ENCODE data around the gene USP25.

DNA sequence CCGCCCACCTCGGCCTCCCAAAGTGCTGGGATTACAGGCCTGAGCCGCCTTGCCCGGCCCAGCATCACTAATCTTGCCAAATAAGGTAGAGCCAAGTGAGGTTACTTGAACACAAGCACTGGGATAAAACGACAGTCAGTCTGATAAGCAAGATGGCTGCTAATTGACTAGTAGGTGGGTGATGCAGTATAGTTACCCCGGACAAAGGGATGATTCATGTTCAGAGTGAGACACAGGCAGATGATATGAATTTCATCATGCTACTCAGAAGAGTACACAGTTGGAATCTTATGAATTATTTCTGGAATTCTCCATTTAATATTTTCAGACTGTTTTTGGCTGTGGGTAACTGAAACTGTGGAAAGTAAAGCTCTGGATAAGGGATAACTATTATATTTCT is 178.4 kb downstream of the USP25 start:
- TF ChIP-seq, protein P1, sequence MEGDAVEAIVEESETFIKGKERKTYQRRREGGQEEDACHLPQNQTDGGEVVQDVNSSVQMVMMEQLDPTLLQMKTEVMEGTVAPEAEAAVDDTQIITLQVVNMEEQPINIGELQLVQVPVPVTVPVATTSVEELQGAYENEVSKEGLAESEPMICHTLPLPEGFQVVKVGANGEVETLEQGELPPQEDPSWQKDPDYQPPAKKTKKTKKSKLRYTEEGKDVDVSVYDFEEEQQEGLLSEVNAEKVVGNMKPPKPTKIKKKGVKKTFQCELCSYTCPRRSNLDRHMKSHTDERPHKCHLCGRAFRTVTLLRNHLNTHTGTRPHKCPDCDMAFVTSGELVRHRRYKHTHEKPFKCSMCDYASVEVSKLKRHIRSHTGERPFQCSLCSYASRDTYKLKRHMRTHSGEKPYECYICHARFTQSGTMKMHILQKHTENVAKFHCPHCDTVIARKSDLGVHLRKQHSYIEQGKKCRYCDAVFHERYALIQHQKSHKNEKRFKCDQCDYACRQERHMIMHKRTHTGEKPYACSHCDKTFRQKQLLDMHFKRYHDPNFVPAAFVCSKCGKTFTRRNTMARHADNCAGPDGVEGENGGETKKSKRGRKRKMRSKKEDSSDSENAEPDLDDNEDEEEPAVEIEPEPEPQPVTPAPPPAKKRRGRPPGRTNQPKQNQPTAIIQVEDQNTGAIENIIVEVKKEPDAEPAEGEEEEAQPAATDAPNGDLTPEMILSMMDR (IDR thresholded peaks at IDR 0.05), result no peak
- TF ChIP-seq SP1 (CRISPR knock-in tag; conservative IDR thresholded peaks at IDR 0.05) (no peak), CREM (CRISPR knock-in tag; IDR thresholded peaks at IDR 0.05) (no peak), ZNF232 (CRISPR knock-in tag; IDR thresholded peaks at IDR 0.05) (no peak), ELF4 (CRISPR knock-in tag; IDR thresholded peaks at IDR 0.05; ENCODE audit: low read depth) (no peak), CREB1 (CRISPR knock-in tag; IDR thresholded peaks at IDR 0.05) (no peak), GABPB1 (CRISPR knock-in tag; IDR thresholded peaks at IDR 0.05) (no peak), MAX (CRISPR knock-in tag; IDR thresholded peaks at IDR 0.05) (no peak), CBFB (CRISPR knock-in tag; IDR thresholded peaks at IDR 0.05; ENCODE audit: low read depth) (no peak), TCF7 (CRISPR knock-in tag; IDR thresholded peaks at IDR 0.05; ENCODE audit: low read depth) (no peak), RELA (CRISPR knock-in tag; IDR thresholded peaks at IDR 0.05; ENCODE audit: borderline replicate concordance) (no peak)
- TF ChIP-seq, protein P2, sequence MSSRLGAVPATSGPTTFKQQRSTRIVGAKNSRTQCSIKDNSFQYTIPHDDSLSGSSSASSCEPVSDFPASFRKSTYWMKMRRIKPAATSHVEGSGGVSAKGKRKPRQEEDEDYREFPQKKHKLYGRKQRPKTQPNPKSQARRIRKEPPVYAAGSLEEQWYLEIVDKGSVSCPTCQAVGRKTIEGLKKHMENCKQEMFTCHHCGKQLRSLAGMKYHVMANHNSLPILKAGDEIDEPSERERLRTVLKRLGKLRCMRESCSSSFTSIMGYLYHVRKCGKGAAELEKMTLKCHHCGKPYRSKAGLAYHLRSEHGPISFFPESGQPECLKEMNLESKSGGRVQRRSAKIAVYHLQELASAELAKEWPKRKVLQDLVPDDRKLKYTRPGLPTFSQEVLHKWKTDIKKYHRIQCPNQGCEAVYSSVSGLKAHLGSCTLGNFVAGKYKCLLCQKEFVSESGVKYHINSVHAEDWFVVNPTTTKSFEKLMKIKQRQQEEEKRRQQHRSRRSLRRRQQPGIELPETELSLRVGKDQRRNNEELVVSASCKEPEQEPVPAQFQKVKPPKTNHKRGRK (CRISPR knock-in tag; IDR thresholded peaks at IDR 0.05; ENCODE audit: borderline replicate concordance), result no peak
- TF ChIP-seq, protein P3, sequence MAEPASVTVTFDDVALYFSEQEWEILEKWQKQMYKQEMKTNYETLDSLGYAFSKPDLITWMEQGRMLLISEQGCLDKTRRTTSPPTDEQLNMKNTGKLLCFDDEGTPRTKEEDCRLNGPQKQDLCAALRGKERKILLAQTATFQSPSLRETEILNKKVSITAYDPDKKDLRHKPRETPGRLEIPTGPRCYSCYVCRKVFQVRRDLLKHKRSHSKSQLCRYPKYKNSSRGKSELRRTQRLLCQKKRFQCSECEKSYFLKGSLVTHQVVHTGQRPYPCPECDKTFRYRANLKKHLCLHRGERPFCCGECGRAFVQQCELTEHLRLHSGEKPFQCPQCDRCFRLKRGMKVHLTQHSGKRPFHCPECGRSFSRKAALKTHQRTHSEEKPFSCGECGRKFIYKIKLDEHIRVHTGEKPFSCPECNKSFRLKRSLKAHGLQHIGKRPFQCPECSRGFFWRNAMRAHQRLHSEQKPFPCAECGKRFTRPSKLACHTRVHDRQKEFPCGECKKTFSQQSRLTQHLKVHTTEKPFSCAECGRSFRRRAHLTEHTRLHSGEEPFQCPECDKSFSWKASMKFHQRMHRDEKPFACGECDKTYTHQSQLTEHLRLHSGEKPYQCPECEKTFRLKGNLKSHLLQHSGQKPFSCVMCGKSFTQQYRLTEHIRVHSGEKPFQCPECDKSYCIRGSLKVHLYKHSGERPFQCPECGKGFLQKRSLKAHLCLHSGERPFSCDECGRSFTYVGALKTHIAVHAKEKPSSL (CRISPR knock-in tag; conservative IDR thresholded peaks at IDR 0.05), result no peak
